ENCODE data around the gene MYO5A.

- TF ChIP-seq POLR2A (IDR thresholded peaks at IDR 0.05; ENCODE audit: extremely low read depth, insufficient read length) (no peak), CTCF (IDR thresholded peaks at IDR 0.05; ENCODE audit: low read depth, low read length) (no peak), MYC (IDR thresholded peaks at IDR 0.05; ENCODE audit: low read depth, low read length) (no peak)
These were observed 241.6 kb downstream of the MYO5A start for GRCh38 chr15:52287114-52287513.

Measured in NB4 (cell line).